RWPE1 (cell line): ENCODE measurements around the gene CNTN4.

Source experiments
- CTCF ChIA-PET: fragments of 350-600 bp; sonication (Branson Sonifier 250); formaldehyde crosslinking; extraction: SDS; loops from one replicate; lab custom pipeline; 2021; lab: Yijun Ruan, JAX
- POLR2A ChIA-PET: fragments of 400-600 bp; formaldehyde crosslinking; extraction: SDS; loops from one replicate; lab custom pipeline; 2020; ENCODE audit warnings: antibody characterized with exemption; ENCODE audit not compliant: low non-redundant PET; lab: Yijun Ruan, JAX
- DNase-seq: peaks from one replicate; pipeline ENCODE4 v3.0.0; 2012; ENCODE audit warnings: low spot score
- H3K27ac ChIP-seq: fragments of 450-650 bp; 2 replicates; pipeline ENCODE4 v1.5.1; 2017
- CTCF ChIP-seq: fragments of 450-650 bp; conservative IDR thresholded peaks from 2 replicates; pipeline ENCODE4 v1.5.1; 2017; ENCODE audit warnings: low read depth, mild to moderate bottlenecking

The CNTN4 gene

GRCh38 chr3:2423143-2423542 lies 324.5 kb downstream of the CNTN4 start:
- DNase-seq = no peak
- POLR2A ChIA-PET = no interaction called here
- H3K27ac ChIP-seq = no peak overlapping the region
- no peak for TF ChIP-seq CTCF
- CTCF ChIA-PET = no interaction called here

- no peak for DNase-seq
- POLR2A ChIA-PET = no interaction called here
These were observed 342.9 kb downstream of the CNTN4 start for GRCh38 chr3:2441558-2441957.

GRCh38 chr3:2446146-2446545 lies 347.5 kb downstream of the CNTN4 start:
- DNase-seq = no peak
- H3K27ac ChIP-seq = no peak overlapping the region
- ChIA-PET CTCF (no interaction called here), POLR2A (no interaction called here)
- no peak for TF ChIP-seq CTCF

More at GRCh38 chr3:2441558-2441957, 342.9 kb downstream of the CNTN4 start:
- CTCF ChIA-PET = no interaction called here
- H3K27ac ChIP-seq = no peak overlapping the region
- no peak for TF ChIP-seq CTCF

- no peak for TF ChIP-seq CTCF
- CTCF ChIA-PET = no interaction called here
- no peak overlapping the region for H3K27ac ChIP-seq
- POLR2A ChIA-PET = no interaction called here
- no peak for DNase-seq
These were observed 353.6 kb downstream of the CNTN4 start for GRCh38 chr3:2452249-2452648.

- DNase-seq = no peak
- H3K27ac ChIP-seq = no peak overlapping the region
- ChIA-PET CTCF (no interaction called here), POLR2A (no interaction called here)
- no peak for TF ChIP-seq CTCF
These were observed 356.2 kb downstream of the CNTN4 start for GRCh38 chr3:2454865-2455264.

GRCh38 chr3:2456788-2457187 lies 358.1 kb downstream of the CNTN4 start:
- H3K27ac ChIP-seq = no peak overlapping the region
- DNase-seq = no peak
- TF ChIP-seq CTCF = no peak
- ChIA-PET POLR2A (no interaction called here), CTCF (no interaction called here)

- ChIA-PET POLR2A (no interaction called here), CTCF (no interaction called here)
- H3K27ac ChIP-seq = no peak overlapping the region
- no peak for TF ChIP-seq CTCF
- no peak for DNase-seq
These were observed 360.1 kb downstream of the CNTN4 start for GRCh38 chr3:2458816-2459215.
